ENCODE results near the gene UBA7. TPM values are rescaled to one million over a fixed set of nuclear protein-coding genes. Genes with fewer than 3 reads are reported as not detected.

Gene UBA7
- polyA plus RNA-seq, 1 donor from 2014 or later, result 4.0 TPM

DNA sequence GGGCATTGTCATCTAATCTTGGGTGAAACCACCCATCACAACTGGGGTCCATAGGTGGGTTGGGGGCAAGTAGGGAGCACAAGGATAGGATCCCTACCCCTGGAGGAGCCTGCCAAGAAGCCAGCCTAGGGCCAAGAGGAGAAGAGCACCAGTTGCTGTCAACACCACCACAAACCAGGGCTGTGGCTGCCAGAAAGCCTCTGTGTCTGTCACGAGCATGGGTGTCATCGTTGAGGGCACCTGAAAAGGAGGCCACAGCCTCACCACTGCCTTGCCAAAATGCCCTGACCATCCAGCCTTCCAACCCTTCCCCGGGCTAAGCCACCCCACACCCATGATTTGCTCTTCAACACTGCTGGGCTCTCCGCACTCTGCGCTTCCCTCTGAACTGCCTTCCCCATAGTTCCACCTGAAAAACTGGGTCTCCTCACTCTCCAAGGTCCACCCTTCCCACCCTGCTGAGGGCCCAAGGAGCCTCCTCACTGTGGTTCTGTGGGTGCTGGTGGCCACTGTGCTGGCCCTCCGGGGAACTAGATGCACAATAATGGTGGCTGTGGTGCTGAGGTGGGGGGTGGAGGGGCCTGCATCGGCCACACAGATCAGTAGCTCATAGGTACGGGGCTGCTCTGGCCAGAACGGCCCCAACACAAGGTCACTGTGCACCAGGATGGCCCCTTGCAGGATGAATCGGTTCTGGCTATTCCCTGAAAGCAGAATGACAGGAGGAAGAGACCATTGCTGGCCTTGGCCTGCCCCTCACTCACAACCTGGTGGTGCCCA lies 21.2 kb downstream of the UBA7 start:
- TF ChIP-seq EZH2 (IDR thresholded peaks at IDR 0.05; ENCODE audit: borderline replicate concordance, insufficient read depth, low read length, poor library complexity, severe bottlenecking) (no peak), RAD21 (conservative IDR thresholded peaks at IDR 0.05) (no peak), TAF1 (IDR thresholded peaks at IDR 0.05; ENCODE audit: low read depth) (no peak), SMC3 (conservative IDR thresholded peaks at IDR 0.05; ENCODE audit: poor library complexity) (no peak), POLR2AphosphoS5 (IDR thresholded peaks at IDR 0.05) (no peak)
- H2AFZ ChIP-seq (ENCODE audit: low read depth, low read length), result no peak overlapping the region

DNA sequence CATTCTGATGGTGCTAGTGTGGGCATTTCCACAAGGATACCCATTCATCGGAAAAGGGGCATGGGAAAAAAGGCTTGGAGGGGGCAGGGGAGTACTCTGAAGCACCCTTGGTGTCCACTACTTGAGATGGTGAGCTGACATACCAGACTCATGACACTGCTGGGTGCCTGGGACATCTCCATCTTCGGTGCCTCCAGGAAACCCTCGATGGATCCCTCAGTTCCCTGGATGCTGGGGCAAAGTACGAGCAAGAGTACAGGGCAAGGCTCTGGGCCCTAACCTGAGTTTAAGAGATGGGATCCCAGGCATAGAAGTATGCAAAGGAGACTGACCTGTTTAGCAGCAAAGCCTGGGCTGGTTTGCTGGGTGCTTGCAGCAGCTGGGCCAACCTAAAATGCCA lies 22.2 kb downstream of the UBA7 start:
- no peaks in the 10 kb centered on the region for H3K36me3 ChIP-seq (ENCODE audit: insufficient read depth, low read length)
- no peak overlapping the region for H3K4me3 ChIP-seq (ENCODE audit: low read length)
- H3K27me3 ChIP-seq (ENCODE audit: insufficient read depth, low read depth, low read length), result no peaks in the 10 kb centered on the region
- H4K20me1 ChIP-seq (ENCODE audit: insufficient read depth), result no peaks in the 10 kb centered on the region
- H3K4me2 ChIP-seq (ENCODE audit: low read length), result no peak overlapping the region
- no peaks in the 10 kb centered on the region for H3K9me2 ChIP-seq (ENCODE audit: insufficient read depth, low read length)
- no peak overlapping the region for H3K27ac ChIP-seq (ENCODE audit: low read length)
- no peak overlapping the region for H3K9ac ChIP-seq (ENCODE audit: low read length)
- TF ChIP-seq, protein P1, sequence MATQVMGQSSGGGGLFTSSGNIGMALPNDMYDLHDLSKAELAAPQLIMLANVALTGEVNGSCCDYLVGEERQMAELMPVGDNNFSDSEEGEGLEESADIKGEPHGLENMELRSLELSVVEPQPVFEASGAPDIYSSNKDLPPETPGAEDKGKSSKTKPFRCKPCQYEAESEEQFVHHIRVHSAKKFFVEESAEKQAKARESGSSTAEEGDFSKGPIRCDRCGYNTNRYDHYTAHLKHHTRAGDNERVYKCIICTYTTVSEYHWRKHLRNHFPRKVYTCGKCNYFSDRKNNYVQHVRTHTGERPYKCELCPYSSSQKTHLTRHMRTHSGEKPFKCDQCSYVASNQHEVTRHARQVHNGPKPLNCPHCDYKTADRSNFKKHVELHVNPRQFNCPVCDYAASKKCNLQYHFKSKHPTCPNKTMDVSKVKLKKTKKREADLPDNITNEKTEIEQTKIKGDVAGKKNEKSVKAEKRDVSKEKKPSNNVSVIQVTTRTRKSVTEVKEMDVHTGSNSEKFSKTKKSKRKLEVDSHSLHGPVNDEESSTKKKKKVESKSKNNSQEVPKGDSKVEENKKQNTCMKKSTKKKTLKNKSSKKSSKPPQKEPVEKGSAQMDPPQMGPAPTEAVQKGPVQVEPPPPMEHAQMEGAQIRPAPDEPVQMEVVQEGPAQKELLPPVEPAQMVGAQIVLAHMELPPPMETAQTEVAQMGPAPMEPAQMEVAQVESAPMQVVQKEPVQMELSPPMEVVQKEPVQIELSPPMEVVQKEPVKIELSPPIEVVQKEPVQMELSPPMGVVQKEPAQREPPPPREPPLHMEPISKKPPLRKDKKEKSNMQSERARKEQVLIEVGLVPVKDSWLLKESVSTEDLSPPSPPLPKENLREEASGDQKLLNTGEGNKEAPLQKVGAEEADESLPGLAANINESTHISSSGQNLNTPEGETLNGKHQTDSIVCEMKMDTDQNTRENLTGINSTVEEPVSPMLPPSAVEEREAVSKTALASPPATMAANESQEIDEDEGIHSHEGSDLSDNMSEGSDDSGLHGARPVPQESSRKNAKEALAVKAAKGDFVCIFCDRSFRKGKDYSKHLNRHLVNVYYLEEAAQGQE (IDR thresholded peaks at IDR 0.05; ENCODE audit: borderline replicate concordance), result no peak
- TF ChIP-seq MXI1 (conservative IDR thresholded peaks at IDR 0.05; ENCODE audit: poor library complexity, severe bottlenecking), result no peak
- TF ChIP-seq EP300 (conservative IDR thresholded peaks at IDR 0.05; ENCODE audit: poor library complexity, severe bottlenecking), result no peak
- TF ChIP-seq, protein P2, sequence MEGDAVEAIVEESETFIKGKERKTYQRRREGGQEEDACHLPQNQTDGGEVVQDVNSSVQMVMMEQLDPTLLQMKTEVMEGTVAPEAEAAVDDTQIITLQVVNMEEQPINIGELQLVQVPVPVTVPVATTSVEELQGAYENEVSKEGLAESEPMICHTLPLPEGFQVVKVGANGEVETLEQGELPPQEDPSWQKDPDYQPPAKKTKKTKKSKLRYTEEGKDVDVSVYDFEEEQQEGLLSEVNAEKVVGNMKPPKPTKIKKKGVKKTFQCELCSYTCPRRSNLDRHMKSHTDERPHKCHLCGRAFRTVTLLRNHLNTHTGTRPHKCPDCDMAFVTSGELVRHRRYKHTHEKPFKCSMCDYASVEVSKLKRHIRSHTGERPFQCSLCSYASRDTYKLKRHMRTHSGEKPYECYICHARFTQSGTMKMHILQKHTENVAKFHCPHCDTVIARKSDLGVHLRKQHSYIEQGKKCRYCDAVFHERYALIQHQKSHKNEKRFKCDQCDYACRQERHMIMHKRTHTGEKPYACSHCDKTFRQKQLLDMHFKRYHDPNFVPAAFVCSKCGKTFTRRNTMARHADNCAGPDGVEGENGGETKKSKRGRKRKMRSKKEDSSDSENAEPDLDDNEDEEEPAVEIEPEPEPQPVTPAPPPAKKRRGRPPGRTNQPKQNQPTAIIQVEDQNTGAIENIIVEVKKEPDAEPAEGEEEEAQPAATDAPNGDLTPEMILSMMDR (IDR thresholded peaks at IDR 0.05; ENCODE audit: poor library complexity, severe bottlenecking), result no peak
- no peak for TF ChIP-seq SMC3 (conservative IDR thresholded peaks at IDR 0.05; ENCODE audit: poor library complexity)
- TF ChIP-seq TAF1 (IDR thresholded peaks at IDR 0.05; ENCODE audit: low read depth), result no peak
- H3F3A ChIP-seq (ENCODE audit: insufficient read depth, low read length, poor library complexity, severe bottlenecking), result no peaks in the 10 kb centered on the region
- no peaks in the 10 kb centered on the region for H3K9me3 ChIP-seq (ENCODE audit: low read length)
- no peaks in the 10 kb centered on the region for H3K79me2 ChIP-seq (replicated peaks; ENCODE audit: insufficient read depth, low read length)
- no peak overlapping the region for H2AFZ ChIP-seq (ENCODE audit: low read depth, low read length)

More for the DNA sequence above, 21.2 kb downstream of the UBA7 start:
- no peaks in the 10 kb centered on the region for H3K9me2 ChIP-seq (ENCODE audit: insufficient read depth, low read length)
- H3K9me3 ChIP-seq (ENCODE audit: low read length), result no peaks in the 10 kb centered on the region
- H3K36me3 ChIP-seq (ENCODE audit: insufficient read depth, low read length), result no peaks in the 10 kb centered on the region
- no peaks in the 10 kb centered on the region for H3K79me2 ChIP-seq (replicated peaks; ENCODE audit: insufficient read depth, low read length)
- H3K27me3 ChIP-seq (ENCODE audit: insufficient read depth, low read depth, low read length), result no peaks in the 10 kb centered on the region
- H3K4me2 ChIP-seq (ENCODE audit: low read length), result no peak overlapping the region
- H3F3A ChIP-seq (ENCODE audit: insufficient read depth, low read length, poor library complexity, severe bottlenecking), result no peaks in the 10 kb centered on the region
- no peak overlapping the region for H3K9ac ChIP-seq (ENCODE audit: low read length)
- H3K4me3 ChIP-seq (ENCODE audit: low read length), result no peak overlapping the region
- no peaks in the 10 kb centered on the region for H4K20me1 ChIP-seq (ENCODE audit: insufficient read depth)
- H3K27ac ChIP-seq (ENCODE audit: low read length), result no peak overlapping the region
